ENCODE results near the gene COL18A1.
"Not testable (repeated sequence)": the region's sequence is repeated elsewhere in the genome, so short reads cannot be mapped to it uniquely, and the experiment has no call there.

The COL18A1 gene

GRCh38 chr21:45366931-45367401, 38.0 kb upstream of the COL18A1 start:
- TF ChIP-seq MYC (IDR thresholded peaks at IDR 0.05; ENCODE audit: low read depth, low read length) (no peak), MAX (IDR thresholded peaks at IDR 0.05; ENCODE audit: low read depth, low read length) (no peak), POLR2A (IDR thresholded peaks at IDR 0.05; ENCODE audit: extremely low read depth, insufficient read length) (no peak), CTCF (IDR thresholded peaks at IDR 0.05; ENCODE audit: low read depth, low read length) (no peak)
- DNase-seq (ENCODE audit: low read depth), result no peak
- no peak overlapping the region for H3K4me3 ChIP-seq (ENCODE audit: low read depth, low read length)

- no peak for TF ChIP-seq CTCF (IDR thresholded peaks at IDR 0.05; ENCODE audit: low read depth, low read length)
- TF ChIP-seq POLR2A (IDR thresholded peaks at IDR 0.05; ENCODE audit: extremely low read depth, insufficient read length), result no peak
- TF ChIP-seq MYC (IDR thresholded peaks at IDR 0.05; ENCODE audit: low read depth, low read length), result no peak
- TF ChIP-seq MAX (IDR thresholded peaks at IDR 0.05; ENCODE audit: low read depth, low read length), result no peak
- H3K4me3 ChIP-seq (ENCODE audit: low read depth, low read length), result no peak overlapping the region
- DNase-seq (ENCODE audit: low read depth), result no peak
Observed at GRCh38 chr21:45367402-45368351, 37.3 kb upstream of the COL18A1 start.

GRCh38 chr21:45369018-45369417, 35.9 kb upstream of the COL18A1 start:
- not testable (repeated sequence) for DNase-seq (ENCODE audit: low read depth); H3K4me3 ChIP-seq (ENCODE audit: low read depth, low read length)

- no peak for DNase-seq (ENCODE audit: low read depth)
- TF ChIP-seq MYC (IDR thresholded peaks at IDR 0.05; ENCODE audit: low read depth, low read length), result no peak
- no peak for TF ChIP-seq POLR2A (IDR thresholded peaks at IDR 0.05; ENCODE audit: extremely low read depth, insufficient read length)
- no peak for TF ChIP-seq CTCF (IDR thresholded peaks at IDR 0.05; ENCODE audit: low read depth, low read length)
- H3K4me3 ChIP-seq (ENCODE audit: low read depth, low read length), result no peak overlapping the region
Observed at GRCh38 chr21:45370575-45370974, 34.4 kb upstream of the COL18A1 start.

- no peak for TF ChIP-seq POLR2A (IDR thresholded peaks at IDR 0.05; ENCODE audit: extremely low read depth, insufficient read length)
- no peak for TF ChIP-seq MAX (IDR thresholded peaks at IDR 0.05; ENCODE audit: low read depth, low read length)
- TF ChIP-seq MYC (IDR thresholded peaks at IDR 0.05; ENCODE audit: low read depth, low read length), result no peak
- TF ChIP-seq CTCF (IDR thresholded peaks at IDR 0.05; ENCODE audit: low read depth, low read length), result no peak
- DNase-seq (ENCODE audit: low read depth), result no peak
- no peak overlapping the region for H3K4me3 ChIP-seq (ENCODE audit: low read depth, low read length)
Observed at GRCh38 chr21:45371081-45371480, 33.9 kb upstream of the COL18A1 start.

GRCh38 chr21:45371655-45372054, 33.3 kb upstream of the COL18A1 start:
- DNase-seq (ENCODE audit: low read depth), result no peak
- no peak for TF ChIP-seq POLR2A (IDR thresholded peaks at IDR 0.05; ENCODE audit: extremely low read depth, insufficient read length)
- TF ChIP-seq CTCF (IDR thresholded peaks at IDR 0.05; ENCODE audit: low read depth, low read length), result no peak
- no peak for TF ChIP-seq MYC (IDR thresholded peaks at IDR 0.05; ENCODE audit: low read depth, low read length)
- no peak for TF ChIP-seq MAX (IDR thresholded peaks at IDR 0.05; ENCODE audit: low read depth, low read length)
- H3K4me3 ChIP-seq (ENCODE audit: low read depth, low read length), result no peak overlapping the region

Data from NB4 (cell line).